HG03175 (cell line): ENCODE data around the gene PDE6G.
"Not testable (repeated sequence)": the region's sequence is repeated elsewhere in the genome, so short reads cannot be mapped to it uniquely, and the experiment has no call there.

Experiments
- ATAC-seq: cut with Tn5 transposase; IDR thresholded peaks from one replicate; pipeline ENCODE4 v1.9.1; 2021; ENCODE audit warnings: mild to moderate bottlenecking, moderate library complexity; ENCODE audit not compliant: unreplicated experiment

Gene PDE6G

DNA sequence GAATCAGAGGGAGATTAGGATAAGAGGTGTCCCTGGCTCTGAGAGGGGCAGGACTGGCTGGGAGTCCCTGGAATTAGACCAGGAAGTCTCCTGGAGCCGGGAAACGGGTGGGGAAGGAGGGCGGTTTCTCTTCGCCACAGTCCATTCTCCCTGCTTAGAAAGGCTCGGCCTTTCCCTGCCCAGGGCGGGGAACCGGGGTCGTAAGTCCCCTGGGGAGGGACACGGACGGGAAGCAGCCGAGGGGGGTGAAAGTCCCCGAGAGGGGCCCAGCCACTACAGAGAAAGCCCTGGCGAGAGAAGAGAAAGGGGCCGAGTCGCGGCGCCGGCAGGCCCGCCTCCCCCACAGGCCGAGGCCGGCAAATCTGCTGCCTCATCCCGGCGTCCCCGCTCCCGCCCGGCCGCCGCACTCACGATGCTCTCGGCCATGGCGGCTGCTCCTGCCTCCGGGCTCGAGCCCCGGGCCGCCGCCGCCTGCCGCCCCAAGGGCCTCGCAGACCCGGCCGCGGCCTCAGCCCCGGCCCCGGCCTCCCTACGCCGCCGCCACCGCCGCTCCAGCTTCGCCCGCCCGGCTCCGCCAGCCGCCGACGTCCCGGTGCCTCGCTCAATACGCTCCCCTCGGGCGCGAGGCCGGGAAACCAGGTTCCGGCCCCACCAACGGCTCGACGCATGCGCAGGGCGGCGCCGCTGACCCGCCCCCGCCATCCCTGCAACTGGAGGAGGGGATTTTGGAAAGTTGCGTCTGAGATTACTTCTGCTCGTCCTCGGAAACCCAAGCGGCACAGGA is 19.6 kb downstream of the PDE6G start, which contains the start of the genes NPLOC4 and TSPAN10:
Gene NPLOC4, minus strand, starts transcription at position 608 of the 784 bp plus-strand sequence. Its CDS starts 182 bp downstream, at position 426.
Gene TSPAN10, plus strand, starts transcription at position 692 of the 784 bp plus-strand sequence. CDS start 5,217 bp downstream, outside the sequence.
- peak; percentile 88 for ATAC-seq

DNA sequence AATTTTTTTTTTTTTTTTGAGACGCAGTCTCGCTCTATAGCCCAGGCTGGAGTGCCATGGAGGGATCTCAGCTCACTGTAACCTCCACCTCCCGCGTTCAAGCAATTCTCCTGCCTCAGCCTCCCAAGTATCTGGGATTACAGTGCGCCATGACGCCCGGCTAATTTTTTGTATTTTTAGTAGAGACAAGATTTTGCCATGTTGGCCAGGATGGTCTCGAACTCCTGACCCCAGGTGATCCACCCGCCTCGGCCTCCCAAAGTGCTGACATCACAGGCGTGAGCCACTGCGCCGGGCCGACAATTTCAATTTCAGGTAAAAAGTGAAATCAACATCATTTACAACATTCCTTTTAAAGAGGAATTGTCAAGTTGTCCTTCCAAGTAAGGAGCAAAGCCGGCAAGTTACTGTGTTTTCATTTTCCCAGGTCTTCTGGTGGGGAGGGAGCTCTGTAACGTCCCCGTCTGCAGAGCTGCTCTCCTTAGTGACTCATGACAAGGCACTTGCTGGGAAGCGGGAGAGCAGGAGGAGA is 20.3 kb downstream of the PDE6G start:
- ATAC-seq: peak; percentile 20

DNA sequence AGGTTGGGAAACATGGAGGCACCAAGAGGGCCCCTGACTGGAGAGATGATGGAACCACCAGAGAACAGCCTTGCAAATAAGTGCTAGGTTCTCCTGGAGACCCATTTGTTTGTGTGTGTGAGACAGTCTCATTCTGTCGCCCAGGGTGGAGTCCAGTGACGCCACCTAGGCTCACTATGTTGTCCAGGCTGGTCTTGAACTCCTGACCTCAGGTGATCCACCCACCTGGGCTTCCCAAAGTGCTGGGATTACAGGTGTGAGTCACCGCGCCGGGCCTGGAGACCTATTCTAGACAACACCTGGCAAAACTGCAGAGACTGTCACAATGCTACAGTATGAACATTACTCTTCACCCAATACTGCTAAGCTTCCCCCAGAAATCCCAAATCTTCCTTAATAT is 20.9 kb downstream of the PDE6G start:
- ATAC-seq: no peak

GRCh38 chr17:81631482-81631881 is 24.9 kb downstream of the PDE6G start:
- no peak for ATAC-seq

- ATAC-seq: no peak
Measured at GRCh38 chr17:81630274-81630673, 26.1 kb downstream of the PDE6G start.

DNA sequence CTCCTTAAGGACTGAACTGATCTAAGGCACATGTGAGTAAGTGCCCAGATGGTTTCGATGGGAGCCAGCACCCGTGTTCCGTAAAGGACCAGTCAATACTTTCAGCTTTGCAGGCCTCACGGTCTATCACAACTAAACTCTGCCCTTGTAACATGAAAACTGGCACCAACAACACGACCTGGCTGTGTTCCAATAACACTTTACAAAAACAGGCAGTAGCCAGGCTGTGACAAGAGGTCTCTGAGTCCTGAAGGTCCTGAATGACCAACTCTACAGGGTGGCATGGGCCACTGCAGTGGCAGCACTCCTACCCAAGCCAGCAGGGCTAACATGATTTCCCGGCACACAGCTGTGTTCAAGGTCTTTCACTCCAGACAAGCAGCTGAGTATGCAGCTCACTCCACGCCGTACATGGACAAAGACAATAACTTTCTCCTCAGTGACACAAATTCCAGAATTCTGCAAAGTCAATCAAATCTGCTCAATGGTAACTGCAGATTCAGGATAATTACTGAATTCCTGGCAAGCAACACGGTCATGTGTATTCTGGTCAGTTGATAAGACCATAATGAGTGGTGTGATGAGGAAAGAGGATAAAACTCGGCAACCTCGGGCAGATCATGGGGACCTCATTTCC is 34.7 kb downstream of the PDE6G start:
- ATAC-seq: no peak

GRCh38 chr17:81618307-81618706 is 38.0 kb downstream of the PDE6G start:
- not testable (repeated sequence) for ATAC-seq

DNA sequence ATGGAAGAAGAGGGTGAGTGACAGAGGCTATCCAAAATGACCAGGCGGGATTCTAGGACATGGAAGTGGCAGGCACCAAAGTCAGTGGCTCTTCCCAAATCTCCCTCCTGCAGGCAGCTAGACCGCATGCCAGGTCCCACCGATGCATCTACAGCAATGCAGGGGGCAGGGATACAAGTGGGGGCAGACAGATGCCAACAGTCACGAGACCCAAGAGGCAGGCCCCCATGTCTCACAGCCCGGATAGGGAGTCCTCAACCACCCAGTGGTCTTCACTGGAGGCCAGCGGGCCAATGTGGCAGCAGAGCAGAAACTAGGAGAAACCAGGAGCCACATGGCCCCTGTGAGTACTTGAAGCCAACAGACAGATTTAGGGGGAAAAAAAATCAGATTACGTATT is 39.5 kb downstream of the PDE6G start:
- ATAC-seq: no peak

DNA sequence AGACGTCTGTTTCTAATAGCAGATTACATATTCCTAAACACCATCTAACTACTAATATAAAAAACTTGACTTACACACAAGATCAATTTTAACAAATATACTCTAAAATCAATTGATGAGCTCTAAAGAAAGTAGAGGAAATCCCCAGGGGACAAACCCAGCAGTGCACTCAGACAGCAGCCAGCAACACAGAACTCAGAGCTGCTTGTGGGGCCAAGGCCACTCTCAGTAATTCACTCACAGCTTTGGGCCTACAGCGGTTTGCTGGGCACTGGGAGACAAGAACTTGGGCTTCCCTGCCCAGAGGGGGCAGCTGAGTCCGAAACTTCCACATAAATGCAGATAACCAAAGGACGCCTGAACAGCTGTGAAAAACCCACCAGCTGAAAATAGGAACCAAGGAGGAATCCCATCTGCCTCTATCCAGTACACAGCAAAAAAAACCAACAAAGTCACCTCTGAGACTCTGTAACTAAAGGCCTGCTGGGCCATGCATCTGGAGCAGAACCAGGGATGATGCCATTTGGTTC is 40.9 kb downstream of the PDE6G start:
- no peak for ATAC-seq

DNA sequence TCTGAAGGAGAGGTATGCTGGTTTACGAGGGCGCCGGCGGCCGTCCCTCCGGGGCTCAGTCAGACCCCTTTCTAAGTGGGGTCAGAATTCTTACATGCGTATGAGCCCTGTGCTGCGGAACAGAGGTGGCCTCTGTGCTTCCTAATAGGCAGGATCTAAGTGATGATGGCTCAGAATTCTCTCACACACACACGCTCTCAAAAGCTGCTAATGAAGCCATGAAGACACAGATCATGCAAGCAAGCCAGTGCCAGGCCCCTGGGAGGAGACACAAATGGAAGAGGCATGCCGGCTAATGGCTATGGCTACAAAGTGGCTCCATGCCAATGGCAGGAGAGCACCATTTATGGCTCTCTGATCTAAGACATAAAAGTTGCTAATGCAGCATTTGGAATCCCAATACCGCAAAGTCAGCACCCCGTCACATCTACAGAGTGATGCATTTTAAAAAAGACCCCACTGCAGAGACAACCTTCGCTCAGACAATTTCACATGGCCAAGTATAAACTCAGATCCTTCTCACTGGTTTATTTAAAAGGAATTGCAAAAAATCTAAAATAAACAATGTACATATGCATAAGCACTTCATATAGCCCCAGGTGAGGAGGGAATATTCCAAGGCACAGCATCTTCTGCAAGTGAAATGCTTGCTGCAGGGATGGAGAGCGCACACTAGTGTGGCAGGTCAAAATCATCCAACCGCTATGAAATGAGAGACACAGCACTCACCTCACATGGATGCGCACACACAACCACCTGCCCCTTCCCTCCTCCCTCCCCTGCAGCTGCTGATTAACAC is 44.0 kb downstream of the PDE6G start:
- ATAC-seq: no peak

DNA sequence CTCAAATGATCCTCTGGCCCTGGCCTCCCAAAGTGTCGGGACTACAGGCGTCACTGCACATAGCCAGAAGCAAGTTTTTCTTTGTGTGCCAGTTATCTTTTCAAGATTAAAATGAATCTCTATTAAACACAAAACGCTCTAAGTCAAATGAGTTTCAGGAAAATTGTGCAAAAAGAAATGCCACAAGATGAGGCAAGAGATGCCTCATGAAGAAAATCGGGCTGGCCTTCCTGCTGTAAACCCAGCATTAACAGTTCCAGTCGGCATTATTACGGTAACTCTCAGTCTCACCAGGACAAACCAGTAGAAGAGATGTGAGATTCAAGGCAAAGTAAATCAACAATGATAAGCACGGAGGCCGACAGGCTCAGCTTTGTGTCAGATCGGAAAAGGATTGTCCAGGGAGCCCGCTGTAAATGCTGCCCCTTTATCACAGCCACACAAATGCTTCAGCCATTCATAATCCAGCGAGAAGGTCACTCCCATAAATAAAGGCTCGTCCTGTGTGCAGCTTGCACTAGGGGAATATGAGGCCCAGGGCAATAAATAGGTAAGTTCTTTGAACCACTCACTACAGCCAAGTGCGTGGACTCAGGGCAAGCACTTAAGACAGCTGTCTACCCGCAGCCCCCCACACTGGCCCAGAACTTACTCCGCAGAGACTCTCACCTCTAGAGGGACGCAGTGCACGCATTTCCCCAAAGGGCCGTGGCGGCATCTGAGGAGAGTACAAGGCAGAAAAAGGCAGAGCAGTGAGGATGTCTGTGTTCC is 46.6 kb downstream of the PDE6G start:
- ATAC-seq: no peak

DNA sequence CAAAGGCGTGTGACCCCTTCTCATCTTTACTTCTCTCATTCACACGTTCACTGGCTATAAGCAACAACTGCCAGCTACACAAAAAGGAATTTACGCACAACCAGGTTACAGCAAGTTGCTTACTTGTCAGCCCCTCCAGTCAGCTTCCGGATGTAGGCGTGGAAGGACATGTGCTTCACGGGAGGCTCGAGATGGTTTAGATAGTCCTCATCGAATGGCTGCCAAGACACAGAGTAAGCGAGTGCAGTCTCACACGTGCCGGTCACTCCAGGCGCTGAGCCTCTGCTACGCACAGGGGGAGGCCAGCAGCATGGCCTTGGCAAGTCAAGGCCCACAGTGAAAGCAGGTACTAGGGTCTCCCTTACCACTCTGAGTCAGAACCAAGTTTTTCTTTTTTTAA is 47.7 kb downstream of the PDE6G start:
- ATAC-seq: no peak

- ATAC-seq: no peak
Measured at GRCh38 chr17:81608082-81608481, 48.3 kb downstream of the PDE6G start.

- no peak for ATAC-seq
Measured at GRCh38 chr17:81607431-81607830, 48.9 kb downstream of the PDE6G start.

GRCh38 chr17:81603846-81604610 is 52.3 kb downstream of the PDE6G start:
- no peak for ATAC-seq

DNA sequence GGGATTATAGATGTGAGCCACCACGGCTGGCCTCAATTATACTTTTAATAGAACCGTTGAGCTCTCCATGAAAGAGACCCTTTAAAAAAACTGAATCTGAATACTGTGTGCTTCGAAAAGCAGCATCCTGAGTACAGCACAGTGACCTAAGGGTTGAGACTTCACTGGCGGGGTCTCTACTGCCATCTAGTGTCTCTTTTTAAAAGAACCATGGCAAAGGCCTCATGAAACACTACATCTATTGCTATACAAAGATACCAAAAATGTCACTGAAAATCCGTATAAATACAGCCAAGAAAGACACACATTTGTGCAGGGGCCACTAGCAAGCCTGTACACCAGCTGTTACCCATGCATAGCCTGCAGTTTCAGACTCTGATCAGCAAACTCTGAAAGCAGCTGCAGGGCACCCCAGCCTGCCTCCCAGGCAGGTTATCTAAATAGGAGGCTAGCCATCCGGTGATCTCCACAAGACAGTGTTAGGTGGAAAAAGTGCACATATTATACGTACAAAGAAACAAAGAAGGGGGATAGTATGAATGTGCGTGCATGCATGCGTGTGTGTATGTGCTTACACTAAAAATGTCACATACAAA is 54.7 kb downstream of the PDE6G start:
- no peak for ATAC-seq
